GM12865 (cell line): Measurements from ENCODE around the gene DCAF10.

ENCODE experiments used
- DNase-seq: peaks from one replicate; pipeline ENCODE4 v3.0.0; 2010; ENCODE audit warnings: low read depth
- H3K4me3 ChIP-seq: 2 replicates; pipeline ENCODE4 v1.5.1; 2011; ENCODE audit warnings: mild to moderate bottlenecking, low read depth, low read length, control low read depth
- CTCF ChIP-seq: IDR thresholded peaks from 2 replicates; pipeline ENCODE4 v1.5.1; 2011; ENCODE audit warnings: low read length, control low read depth, low read depth, inconsistent platforms; ENCODE audit not compliant: insufficient read depth; ENCODE audit errors: missing control alignments

The DCAF10 gene

GRCh38 chr9:37839496-37840461 lies 39.2 kb downstream of the DCAF10 start:
- no peak overlapping the region for H3K4me3 ChIP-seq
- no peak for TF ChIP-seq CTCF
- DNase-seq = no peak

- H3K4me3 ChIP-seq = no peak overlapping the region
- TF ChIP-seq CTCF = no peak
- DNase-seq = no peak
Measured at GRCh38 chr9:37840560-37841194, 40.1 kb downstream of the DCAF10 start.

- no peak for TF ChIP-seq CTCF
- H3K4me3 ChIP-seq = no peak overlapping the region
- DNase-seq = no peak
Measured at GRCh38 chr9:37852222-37852621, 51.6 kb downstream of the DCAF10 start.

GRCh38 chr9:37856551-37856950 lies 56.0 kb downstream of the DCAF10 start:
- DNase-seq = no peak
- H3K4me3 ChIP-seq = no peak overlapping the region
- no peak for TF ChIP-seq CTCF

- no peak overlapping the region for H3K4me3 ChIP-seq
- no peak for TF ChIP-seq CTCF
- DNase-seq = no peak
Measured at GRCh38 chr9:37859043-37859442, 58.4 kb downstream of the DCAF10 start.

GRCh38 chr9:37862530-37862929 lies 61.9 kb downstream of the DCAF10 start:
- DNase-seq = no peak
- TF ChIP-seq CTCF = no peak
- no peak overlapping the region for H3K4me3 ChIP-seq
